Superior temporal gyrus (tissue), 1 donor: ENCODE results near the gene KCNJ9.
"Not testable (repeated sequence)": the region's sequence is repeated elsewhere in the genome, so short reads cannot be mapped to it uniquely, and the experiment has no call there.

Experiments
- DNase-seq: peaks from one replicate; pipeline ENCODE4 v3.0.0-alpha.2; 2016; ENCODE audit errors: extremely low spot score

The KCNJ9 gene

DNA sequence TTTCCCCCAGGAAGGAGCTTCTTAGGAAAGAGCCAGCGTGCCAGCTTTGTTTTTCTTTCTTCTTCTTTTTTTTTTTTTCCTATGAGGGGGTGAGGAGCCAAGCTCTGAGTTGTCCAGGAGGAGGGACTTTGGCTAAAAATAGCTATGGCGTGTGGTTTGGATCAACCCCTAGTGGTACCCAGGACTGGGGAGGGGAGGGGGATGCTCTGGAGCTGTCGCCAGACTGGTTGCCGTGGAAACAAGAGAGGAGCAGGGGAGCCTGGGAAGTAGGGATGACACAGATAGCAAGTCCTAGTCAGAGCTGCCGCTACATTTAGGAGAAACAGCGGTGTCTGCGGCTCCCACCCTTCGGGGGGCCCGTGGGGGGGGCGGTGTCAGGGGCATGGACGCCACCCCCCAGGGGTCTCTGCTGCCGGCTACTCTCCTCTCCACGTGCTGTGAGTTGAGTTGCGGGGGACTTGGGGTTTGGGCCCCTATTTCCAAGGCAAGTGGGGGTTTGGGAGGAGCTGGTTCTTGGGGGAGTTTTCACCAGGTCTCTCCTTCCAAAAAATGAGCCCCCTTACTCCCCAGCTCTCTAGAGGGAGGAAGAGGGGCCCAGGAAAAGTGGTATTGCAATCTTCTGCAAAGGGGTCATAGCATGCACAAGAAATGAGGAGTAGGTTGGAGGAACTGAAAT is at the start of gene KCNJ9:
KCNJ9 (plus strand) TSS at position 278 of the 676 bp plus-strand sequence. CDS start 2,493 bp downstream, outside the sequence.
- peak; percentile 94 for DNase-seq

DNA sequence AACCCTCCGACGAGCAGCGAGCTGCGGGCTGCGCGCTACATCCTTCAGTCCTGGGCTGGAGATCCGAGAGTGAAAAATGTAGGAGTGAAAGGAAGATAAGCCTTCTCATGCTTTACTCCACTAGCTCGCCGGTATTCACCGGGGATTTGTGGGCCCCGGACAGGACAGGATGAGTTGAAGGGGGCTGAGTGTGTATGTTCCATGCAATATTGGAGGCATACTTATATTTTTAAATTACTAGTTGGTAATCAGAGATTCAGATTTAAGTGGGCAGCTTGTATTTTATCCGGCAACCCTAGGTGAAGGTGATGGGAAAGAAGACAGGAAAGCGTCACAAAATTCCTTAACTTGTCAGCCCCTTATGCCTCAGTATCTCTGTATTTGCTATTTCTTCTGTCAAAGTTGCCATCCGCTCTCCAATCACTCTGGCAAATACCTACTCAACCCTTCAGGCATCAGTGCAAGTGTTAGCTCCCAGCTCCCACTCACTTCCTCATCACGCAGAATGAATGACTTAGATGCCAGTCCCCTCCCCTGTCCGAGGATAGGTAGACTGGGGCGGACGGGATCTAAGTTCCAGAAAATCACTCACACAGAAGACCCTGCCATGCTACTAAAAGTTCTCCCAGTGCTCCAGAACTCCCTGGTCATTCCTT is 49.0 kb upstream of the KCNJ9 start:
- no peak for DNase-seq

DNA sequence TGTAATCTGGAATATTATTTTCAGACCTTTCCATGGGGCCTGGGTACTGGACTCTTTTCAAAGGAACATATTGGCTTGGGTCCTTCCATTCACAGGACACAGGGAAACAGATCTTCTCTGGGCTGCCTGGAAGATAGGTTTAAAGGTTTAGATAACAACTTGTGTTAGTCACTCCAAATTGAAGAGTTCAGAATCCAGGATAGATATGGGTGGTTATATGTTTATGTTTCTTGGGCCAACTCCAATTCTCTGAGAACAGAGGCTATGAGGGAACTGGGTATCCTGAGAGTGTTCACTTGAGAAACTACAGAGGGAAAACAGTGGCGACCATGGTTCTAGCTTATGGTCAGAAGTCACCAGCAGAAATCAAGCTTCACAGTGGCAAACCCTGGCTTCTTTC is 40.9 kb upstream of the KCNJ9 start:
- DNase-seq, result no peak

DNA sequence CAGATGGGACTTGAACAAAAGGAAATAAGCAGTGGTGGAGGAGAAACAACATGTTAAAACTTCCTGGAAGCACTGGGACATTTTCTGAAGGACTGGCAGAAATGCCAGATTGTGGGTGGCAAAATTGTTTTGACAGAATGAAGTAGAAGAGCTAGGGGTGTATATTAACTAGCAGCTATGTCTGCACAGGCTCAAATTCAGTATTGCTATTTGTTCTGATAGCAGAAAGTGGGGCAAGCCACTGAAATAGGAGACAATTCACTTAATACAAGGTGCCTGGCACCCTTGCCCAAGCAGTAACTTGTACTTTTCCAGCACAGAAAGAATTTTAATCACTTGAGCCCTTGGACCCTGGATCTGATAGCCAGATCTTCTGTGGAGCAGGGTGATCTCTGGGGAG is 37.8 kb upstream of the KCNJ9 start:
- no peak for DNase-seq

DNA sequence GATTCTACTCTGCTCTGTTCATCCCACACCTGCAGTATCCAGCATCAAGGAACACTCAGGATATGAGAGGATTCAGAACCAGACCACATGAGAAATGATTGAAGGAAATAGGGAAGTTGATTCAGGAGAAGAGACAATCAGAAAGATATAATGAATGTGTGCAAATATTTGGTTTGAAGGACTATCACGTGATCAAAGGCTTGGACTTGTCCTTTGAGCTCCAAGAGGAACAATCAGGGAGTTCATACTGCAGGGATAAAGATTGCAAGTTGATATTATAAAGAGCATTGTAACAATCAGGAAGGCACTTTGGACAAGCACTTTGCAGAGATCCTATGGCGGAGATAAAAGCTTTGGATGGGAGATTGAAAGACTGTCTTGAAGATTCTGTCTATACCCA is 35.7 kb upstream of the KCNJ9 start:
- DNase-seq, result no peak

DNA sequence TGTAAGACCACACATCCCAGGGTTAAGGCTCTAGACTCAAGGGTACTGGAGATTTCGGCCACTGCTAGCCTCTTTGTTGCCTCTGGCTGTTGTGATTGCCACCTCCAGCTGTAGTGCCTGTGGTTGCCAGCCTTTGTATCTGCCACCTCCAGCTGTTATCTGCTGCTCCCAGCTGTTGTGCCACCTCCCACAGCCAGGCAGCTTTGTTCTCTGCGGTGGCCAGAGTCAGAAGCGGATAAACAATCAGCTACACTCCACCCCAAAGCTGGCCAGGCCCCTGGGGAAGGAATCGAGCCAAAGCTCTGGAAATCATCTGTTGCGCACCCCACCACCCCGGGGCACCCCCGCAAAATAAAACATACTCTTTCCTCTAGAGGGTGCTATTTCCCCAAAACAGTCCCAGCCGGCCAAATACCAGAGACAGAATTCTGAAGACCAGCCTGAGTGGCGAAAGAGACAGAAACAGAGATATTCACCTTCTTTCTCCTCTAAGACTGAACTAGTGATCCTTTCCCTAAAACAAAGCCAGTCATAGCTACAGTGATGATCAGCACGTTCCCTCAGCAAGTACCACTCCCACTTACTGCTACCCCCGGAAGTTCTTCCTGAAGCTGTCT is 34.7 kb upstream of the KCNJ9 start:
- DNase-seq, result peak; percentile 97

DNA sequence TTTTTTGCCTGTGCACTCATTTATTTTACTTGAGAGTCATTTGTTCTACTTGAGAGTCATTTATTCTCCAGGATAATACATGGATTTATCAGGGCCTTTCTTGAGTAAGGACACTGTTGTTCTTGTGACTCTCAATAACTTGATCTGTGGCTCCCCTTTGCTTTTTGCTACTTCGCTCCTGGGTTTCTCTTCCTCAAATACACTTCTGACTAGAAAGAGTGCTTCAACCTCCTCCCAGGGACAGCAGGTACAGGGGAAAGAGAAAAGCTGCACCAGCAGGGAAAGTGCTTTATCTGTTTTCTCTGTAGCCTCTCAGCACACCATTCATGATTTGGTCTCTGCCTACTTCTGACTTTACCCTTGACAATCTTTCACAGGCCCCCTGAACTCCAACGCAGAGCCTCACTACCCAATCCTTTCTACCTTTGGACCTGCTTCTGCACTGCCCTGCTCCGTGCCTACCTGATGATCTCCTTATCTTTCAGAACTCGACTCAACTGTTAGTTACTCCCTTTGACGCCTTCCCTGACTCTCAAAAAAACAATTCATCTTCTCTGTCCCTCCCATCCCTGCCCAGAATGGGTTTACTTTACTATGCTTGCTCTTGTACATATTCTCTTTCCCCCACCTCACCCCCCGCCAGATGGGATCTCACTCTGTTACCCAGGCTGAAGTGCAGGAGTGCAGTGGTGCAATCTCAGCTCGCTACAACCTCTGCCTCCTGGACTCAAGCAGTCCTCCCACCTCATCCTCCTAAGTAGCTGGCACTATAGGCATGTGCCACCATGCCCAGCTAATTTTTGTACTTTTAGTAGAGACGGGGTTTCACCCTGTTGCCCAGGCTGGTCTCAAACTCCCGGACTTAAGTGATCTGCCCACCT is 34.0 kb upstream of the KCNJ9 start:
- DNase-seq, result no peak

DNA sequence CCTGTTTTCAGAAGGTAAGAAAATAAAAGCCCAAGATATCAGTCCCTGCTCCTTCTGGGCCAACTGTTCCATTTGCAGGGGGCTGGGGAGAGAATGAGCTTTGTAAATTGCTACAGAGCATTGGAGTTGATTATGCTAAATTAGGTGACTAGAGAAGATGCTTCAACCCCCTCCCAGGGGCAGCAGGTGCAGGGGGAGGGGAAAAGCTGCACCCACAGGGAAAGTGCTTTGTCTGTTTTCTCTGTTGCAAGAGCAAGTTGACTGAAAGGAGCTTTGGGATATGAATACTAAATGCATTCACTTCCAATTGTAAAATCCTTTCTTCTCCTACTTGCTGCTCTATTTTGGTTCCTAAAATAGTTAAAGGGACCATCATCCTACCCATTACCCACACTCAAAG is 33.0 kb upstream of the KCNJ9 start:
- no peak for DNase-seq

DNA sequence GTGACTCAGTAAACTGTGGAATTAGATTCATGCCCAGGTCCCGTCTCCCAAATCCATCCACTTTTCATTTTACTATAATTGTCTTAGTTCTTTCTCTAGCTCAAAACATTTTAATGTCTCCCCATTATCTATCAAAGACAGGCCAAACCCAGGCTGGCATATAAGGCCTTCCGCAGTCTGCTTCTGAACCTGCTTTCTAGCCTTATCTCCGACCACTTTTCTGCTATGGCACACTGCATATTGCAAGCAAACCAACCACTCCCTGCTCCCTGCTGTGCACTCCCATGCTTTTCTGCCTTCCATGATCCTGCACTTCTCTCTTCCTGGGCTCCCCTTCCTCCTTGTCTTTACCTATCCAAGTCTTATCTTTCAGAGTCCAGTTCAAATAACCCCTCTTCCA is 32.2 kb upstream of the KCNJ9 start:
- no peak for DNase-seq

DNA sequence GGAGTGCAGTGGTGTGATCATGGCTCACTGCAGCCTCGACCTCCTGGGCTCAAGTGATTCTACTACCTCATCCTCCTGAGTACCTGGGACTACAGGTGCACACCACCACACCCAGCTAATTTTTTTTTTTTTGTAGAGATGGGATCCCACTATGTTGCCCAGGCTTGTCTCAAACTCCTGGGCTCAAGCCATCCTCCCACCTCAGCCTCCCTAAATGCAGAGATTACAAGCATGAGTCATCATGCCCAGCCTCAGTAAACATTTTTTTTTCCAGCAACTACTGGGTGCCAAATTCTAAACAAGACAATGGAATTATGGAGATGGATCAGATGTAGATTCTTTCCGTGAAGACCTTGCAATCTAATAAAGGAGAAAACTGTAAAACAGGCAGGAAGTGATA is 31.2 kb upstream of the KCNJ9 start:
- DNase-seq, result not testable (repeated sequence)

DNA sequence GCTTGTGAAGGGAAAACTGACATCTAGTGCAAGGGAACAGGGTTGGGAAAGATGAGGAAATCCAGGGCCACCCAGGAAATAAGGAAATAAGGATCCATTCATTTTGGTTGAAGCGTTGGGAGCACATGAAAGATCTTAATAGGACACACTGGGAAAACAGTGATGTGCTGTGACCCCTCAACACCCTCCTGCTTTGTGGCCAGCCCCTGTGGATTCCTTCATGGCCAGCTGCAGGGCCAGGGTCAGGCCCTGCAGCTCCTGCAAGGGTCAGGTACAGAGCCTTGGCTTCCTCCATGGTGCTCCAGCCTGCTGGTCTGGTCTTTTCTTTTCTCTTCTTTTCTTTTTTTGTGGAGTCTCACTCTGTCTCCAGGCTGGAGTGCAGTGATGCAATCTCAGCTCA is 30.7 kb upstream of the KCNJ9 start:
- DNase-seq, result no peak

DNA sequence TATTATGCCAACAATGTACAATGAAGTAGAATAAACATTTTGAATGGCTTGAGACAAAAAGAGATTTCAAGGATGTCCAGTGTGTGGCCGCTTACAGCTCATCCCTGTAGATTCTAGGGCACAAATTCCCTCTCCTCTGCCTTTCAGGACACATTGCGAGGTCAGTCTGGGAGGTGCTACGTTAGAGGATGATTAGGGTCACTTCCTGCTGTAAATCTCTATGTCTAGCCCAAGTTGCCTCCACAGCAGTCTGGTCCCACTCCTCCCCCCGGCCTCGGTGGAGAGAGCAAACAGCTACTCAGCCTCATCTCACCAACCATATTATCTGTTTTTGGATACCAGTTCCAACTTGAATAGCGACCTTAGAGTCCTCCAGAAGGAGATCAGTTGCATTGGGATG is 28.4 kb upstream of the KCNJ9 start:
- no peak for DNase-seq

DNA sequence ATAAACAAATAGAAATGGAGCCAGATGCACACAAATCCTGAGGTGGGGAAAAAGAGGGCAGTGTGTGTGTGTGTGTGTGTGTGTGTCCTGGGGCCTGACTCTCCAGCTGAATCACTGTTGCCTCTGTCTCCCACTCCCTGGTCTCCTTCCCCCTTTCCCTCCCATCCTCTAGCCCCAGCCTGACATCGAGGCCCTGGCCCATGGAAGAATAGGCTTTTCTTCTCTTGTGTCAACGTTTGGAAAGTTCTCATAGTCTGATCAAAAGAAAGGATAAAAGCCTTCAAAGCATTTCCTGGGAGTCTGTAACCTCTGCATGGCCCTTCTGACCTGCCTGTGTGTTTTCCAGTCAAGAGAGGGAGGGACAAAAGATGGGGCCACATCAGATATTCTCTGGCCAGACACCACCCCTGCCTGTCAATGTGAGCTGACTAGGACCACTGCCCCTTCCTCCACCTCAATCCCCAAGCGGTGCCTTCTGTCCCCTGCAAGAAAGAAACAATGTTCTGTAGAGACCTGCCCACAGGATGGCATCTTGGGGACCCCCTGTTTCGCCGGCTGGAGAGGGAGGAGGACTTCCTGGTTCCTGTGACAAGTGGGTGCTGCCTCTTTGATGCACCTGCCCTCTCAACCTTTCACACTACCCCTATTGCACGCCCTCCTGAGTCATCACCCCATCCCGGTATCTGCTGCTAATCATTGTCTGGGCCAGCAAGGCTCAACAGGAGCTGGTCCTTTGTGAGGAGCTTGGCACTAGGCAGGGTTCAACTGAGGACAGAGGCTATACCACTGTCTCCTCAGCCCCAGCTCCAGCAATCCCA is 27.6 kb upstream of the KCNJ9 start:
- no peak for DNase-seq

DNA sequence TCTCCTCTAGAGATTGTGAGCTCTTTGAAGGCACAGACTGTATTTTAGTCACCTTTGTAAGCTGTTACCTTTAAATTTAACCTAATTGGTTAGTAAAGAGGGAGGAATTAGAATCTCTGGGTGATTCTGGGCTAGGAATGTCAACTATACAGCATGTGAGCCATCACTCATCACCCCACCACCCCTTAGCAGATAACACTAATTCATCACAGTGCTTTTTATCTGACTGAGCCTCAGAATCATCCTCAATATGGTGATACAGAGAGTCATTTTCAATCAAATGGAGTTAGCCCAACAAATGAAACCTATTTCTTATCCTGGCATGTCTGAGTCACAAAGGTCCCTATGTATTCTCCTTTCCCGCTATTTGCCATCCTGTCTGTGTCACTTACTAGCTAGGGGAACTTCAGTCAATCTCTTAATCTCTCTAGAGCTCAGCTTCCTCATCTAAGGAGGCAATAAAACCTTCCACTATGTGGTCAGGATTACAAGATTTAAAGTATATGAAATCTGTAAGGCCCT is 24.6 kb upstream of the KCNJ9 start:
- DNase-seq, result no peak

DNA sequence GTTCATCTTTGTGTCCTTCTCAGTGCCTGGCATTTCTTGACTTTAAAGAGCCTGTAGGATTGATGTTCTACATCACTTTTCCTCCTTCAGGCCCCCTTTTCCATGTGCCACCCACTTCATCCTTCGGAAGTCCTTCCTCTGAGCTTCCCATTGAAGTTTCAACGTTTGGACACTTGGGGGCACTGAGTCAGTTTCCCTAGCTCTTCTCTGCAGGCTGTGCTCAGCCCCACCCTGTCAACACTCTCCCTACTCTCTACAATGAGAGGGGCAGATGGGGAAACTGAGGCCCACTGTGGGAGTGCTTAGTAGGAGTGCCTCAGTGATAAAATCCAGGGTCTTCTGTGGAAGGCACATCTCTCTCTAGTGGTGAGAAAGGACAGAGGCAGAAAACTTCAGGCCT is 23.3 kb upstream of the KCNJ9 start:
- DNase-seq, result peak; percentile 71

DNA sequence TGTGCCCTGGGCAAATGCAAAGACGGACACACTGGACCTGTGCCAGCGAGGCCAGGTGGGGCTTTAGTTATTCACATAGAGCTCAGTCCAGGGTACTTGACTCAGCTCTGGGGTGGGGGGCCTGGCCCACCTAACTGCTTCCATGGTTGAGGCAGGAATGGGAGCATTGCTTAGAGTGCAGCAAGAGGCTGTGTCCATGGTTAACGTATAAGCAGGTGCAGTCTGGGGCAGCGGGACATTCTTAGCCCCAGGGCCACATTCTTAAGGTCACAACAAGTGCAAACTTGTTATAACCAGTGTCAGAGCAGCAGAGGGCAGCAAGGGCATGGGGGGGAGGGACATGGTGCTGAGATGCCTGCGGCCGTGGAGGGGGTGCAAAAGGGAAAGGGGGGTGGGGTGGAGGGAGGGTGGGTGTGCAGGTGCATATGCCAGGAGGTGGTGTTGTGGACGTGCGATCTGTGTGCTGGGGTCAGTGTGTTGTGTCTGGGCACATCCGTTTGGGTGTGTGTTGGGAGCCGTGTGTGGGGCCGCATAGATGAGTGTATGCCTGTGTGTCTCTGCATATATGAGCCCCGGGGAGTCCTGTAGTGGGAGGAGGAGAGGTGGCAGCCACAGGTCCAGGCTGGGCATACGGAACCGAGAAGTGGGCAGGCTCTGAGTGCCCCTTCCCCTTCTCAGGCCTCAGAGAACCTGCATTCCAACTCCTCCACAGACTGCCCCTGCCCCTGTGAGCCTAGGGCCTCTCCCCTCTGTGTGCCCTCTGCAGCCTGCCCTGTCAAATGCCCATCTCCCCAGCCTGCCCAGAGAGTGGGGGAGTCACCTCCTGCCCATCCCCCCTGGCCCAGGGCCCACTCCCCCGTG is 19.7 kb upstream of the KCNJ9 start:
- no peak for DNase-seq

DNA sequence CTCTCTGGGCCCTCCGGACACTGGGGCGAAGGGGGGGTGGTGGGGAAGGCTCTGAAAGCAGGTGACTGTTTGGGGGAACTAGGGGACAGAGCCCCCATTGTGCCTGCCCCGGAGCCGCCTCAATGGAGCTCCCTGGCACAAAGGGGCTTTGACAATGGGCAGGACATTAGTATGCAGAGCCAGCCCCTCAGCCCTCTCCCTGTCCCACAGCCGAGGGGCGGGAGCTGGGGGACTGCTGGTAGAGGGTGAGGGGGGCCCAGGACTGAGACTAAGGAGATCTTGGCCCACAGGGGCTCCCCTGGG is 19.2 kb upstream of the KCNJ9 start:
- peak; percentile 96 for DNase-seq

DNA sequence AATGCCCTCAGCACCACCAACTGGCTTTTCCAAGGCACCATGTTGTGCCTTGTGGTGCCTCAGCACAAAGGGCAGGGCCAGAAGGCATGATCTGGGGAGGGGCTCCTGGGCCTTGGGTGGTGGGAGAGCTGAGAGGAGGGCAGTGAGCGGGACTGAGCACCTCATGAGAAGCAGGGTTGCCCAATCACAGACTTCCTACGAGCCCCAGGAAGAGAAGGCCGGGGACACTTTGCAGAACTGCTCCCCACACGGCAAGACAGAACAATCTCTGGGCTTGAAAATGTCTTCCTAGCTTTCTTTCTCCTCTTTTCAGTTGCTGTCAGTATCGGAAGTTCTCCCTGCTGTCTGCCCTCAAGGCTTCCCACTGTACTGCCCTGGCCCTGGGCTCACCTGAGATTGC is 18.2 kb upstream of the KCNJ9 start:
- DNase-seq, result no peak

DNA sequence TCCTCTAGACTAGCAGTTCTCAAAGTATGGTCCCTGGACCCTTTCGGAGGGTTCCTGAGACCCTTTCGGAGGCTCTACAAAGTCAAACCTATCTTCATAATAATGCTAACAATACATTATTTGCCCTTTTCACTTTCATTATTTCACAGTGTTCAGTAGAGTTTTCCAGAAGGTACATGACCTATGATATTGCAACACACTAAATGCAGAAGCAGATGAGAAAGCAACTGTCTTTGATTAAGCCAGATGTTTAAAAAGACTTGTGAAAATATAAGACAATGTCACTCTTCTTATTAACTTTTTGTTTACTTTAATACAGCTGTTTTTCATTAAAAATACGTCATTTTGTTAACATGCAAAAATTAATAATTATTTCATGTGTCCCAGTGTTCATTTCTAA is 17.2 kb upstream of the KCNJ9 start:
- no peak for DNase-seq

DNA sequence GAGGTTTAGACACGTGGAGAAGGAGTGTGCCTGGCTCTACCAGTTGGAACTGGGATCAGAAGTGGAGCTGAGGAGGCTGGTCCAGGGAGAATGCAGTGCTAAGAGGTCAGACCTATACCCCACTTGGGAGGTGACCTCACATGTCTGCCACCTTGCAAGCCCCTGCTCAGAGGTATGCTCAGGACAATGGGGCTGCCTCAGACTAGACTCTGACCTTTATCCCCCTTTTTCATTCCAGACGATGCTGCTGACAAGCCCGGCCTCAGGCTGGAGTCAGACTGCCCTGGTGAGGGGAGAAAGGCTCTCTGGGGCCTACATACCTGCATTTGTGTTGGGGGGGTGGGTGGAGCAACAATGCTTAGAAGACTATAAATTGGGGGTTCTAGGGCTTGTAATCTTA is 16.6 kb upstream of the KCNJ9 start:
- DNase-seq, result no peak
